ENCODE data around the gene AURKA.

DNA sequence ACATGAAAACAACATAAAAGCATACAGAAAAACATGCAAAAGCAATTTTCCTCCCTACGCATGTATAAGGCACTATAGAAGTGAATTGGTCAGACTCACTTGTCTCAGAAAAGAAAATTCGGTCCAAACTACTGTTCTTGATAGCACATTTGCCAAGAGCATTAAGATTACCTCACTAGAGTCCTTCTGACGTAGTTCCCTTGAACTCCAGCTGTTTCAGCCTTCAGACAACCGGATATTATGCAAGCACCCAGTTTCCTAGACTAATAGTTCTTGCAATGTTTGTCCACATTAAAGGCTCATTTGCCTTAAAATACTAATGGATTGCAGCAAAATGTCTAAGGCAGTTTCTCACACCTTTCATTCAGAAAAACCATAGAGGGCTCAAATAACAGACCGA, 17.5 kb upstream of the AURKA start:
- TF ChIP-seq, protein P1, sequence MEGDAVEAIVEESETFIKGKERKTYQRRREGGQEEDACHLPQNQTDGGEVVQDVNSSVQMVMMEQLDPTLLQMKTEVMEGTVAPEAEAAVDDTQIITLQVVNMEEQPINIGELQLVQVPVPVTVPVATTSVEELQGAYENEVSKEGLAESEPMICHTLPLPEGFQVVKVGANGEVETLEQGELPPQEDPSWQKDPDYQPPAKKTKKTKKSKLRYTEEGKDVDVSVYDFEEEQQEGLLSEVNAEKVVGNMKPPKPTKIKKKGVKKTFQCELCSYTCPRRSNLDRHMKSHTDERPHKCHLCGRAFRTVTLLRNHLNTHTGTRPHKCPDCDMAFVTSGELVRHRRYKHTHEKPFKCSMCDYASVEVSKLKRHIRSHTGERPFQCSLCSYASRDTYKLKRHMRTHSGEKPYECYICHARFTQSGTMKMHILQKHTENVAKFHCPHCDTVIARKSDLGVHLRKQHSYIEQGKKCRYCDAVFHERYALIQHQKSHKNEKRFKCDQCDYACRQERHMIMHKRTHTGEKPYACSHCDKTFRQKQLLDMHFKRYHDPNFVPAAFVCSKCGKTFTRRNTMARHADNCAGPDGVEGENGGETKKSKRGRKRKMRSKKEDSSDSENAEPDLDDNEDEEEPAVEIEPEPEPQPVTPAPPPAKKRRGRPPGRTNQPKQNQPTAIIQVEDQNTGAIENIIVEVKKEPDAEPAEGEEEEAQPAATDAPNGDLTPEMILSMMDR (conservative IDR thresholded peaks at IDR 0.05; ENCODE audit: low read depth, low read length) = no peak
- no peak for TF ChIP-seq EZH2 (IDR thresholded peaks at IDR 0.05; ENCODE audit: low read length, unreplicated experiment)
- TF ChIP-seq EZH2phosphoT487 (IDR thresholded peaks at IDR 0.05; ENCODE audit: borderline replicate concordance, low read length) = no peak
